Endothelial cell (in vitro differentiated cells): ENCODE data around the gene TMEM9B. TPM values are rescaled to one million over a fixed set of nuclear protein-coding genes. Genes with fewer than 3 reads are reported as not detected.

ENCODE experiments used
- DNase-seq: peaks from one replicate; pipeline ENCODE4 v3.0.0; 2021; ENCODE audit warnings: low spot score
- H3K27ac Mint-ChIP-seq: one replicate; pipeline ENCODE4 v1.8.0; 2021; ENCODE audit warnings: mixed read lengths, inconsistent platforms; ENCODE audit not compliant: unreplicated experiment
- H3K27me3 Mint-ChIP-seq: one replicate; pipeline ENCODE4 v1.8.0; 2021; ENCODE audit warnings: mild to moderate bottlenecking, moderate library complexity, mixed read lengths, inconsistent platforms; ENCODE audit not compliant: unreplicated experiment
- H3K36me3 Mint-ChIP-seq: one replicate; pipeline ENCODE4 v1.8.0; 2021; ENCODE audit warnings: mild to moderate bottlenecking, low read depth, mixed read lengths, inconsistent platforms; ENCODE audit not compliant: unreplicated experiment
- H3K4me1 Mint-ChIP-seq: one replicate; pipeline ENCODE4 v1.8.0; 2021; ENCODE audit warnings: mild to moderate bottlenecking, mixed read lengths, inconsistent platforms; ENCODE audit not compliant: unreplicated experiment
- H3K4me3 Mint-ChIP-seq: one replicate; pipeline ENCODE4 v1.8.0; 2021; ENCODE audit warnings: mild to moderate bottlenecking, mixed read lengths, inconsistent platforms; ENCODE audit not compliant: unreplicated experiment
- H3K9me3 Mint-ChIP-seq: one replicate; pipeline ENCODE4 v1.8.0; 2021; ENCODE audit warnings: mixed read lengths, inconsistent platforms; ENCODE audit not compliant: unreplicated experiment
- CTCF ChIP-seq: fragments of 200-600 bp; sonication (generic); IDR thresholded peaks from one replicate; pipeline ENCODE4 v1.5.0; 2021; ENCODE audit warnings: antibody characterized with exemption; ENCODE audit not compliant: unreplicated experiment
- total RNA-seq: library from RNA; stranded (reverse); fragmentation: NEBNext Ultra II Directional; extraction: Animal tissue kit (Norgen Biotek cat#: 25700); gene quantifications from one replicate; pipeline ENCODE4 v1.2.1, GENCODE V29; 2021; ENCODE audit not compliant: unreplicated experiment

Gene TMEM9B
- total RNA-seq, 1 donor from 2014 or later, result 23.4 TPM

DNA sequence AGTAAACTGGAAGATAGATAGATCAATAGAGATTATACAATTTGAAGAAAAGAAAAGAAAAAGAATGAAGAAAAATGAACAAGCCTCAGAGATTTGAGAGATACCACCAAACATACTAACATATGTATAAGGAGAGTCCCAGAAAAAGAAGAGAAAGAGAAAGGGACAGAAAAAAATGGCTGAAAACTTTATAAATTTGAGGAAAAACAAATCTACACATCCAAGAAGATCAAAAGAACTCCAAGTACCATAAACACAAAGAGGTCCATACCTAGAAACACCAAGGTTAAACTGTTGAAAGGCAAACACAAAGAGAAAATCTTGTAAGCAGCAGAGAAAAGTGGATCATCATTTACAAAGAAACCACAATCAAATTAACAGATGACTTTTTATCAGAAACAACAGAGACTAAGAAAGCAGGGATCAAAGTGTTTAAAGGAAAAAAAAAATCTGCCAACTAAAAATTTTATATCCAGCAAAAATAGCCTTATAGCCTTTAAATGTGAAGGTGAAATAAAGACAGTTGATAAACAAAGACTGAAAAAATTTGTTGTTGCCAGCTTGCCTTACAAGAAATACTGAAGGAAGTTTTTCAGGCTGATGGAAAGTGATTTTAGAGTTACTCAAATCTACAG lies 65.0 kb downstream of the TMEM9B start:
- H3K27ac Mint-ChIP-seq, result no peak overlapping the region
- H3K9me3 Mint-ChIP-seq, result peaks cover 4% of the 10 kb centered on the region
- no peak for TF ChIP-seq CTCF
- no peak for DNase-seq
- H3K36me3 Mint-ChIP-seq, result peaks cover 15% of the 10 kb centered on the region
- H3K4me1 Mint-ChIP-seq, result no peaks in the 10 kb centered on the region
- H3K4me3 Mint-ChIP-seq, result no peak overlapping the region
- no peaks in the 10 kb centered on the region for H3K27me3 Mint-ChIP-seq

Other genes starting within 250 kb of the TMEM9B start
- gene AKIP1, start 53.3 kb downstream of the TMEM9B start, total RNA-seq, result 20.8 TPM
- not detected for gene C11orf16, start 31.5 kb downstream of the TMEM9B start, total RNA-seq
- not detected for gene ASCL3, start 21.4 kb downstream of the TMEM9B start, total RNA-seq
- gene NRIP3, start 39.6 kb upstream of the TMEM9B start, total RNA-seq, result 1.4 TPM
- 2.4 TPM for gene SCUBE2, start 127.2 kb upstream of the TMEM9B start, total RNA-seq